HG02763 (cell line): ENCODE results near the gene CIB1.
"Not testable (repeated sequence)": the region's sequence is repeated elsewhere in the genome, so short reads cannot be mapped to it uniquely, and the experiment has no call there.

Experiments
- ATAC-seq: cut with Tn5 transposase; IDR thresholded peaks from one replicate; pipeline ENCODE4 v1.9.1; 2021; ENCODE audit warnings: mild to moderate bottlenecking, moderate library complexity; ENCODE audit not compliant: unreplicated experiment

CIB1 gene

GRCh38 chr15:90201130-90201943 is 32.4 kb downstream of the CIB1 start, which contains the start of gene SEMA4B:
SEMA4B (plus strand) TSS chr15:90201330; CDS start chr15:90201579, 249 bp downstream.
- peak; percentile 74 for ATAC-seq

GRCh38 chr15:90200534-90201129 is 33.1 kb downstream of the CIB1 start:
- peak; percentile 25 for ATAC-seq

GRCh38 chr15:90194655-90195054 is 39.1 kb downstream of the CIB1 start:
- ATAC-seq: no peak

- no peak for ATAC-seq
Observed at GRCh38 chr15:90192961-90193786, 40.6 kb downstream of the CIB1 start.

DNA sequence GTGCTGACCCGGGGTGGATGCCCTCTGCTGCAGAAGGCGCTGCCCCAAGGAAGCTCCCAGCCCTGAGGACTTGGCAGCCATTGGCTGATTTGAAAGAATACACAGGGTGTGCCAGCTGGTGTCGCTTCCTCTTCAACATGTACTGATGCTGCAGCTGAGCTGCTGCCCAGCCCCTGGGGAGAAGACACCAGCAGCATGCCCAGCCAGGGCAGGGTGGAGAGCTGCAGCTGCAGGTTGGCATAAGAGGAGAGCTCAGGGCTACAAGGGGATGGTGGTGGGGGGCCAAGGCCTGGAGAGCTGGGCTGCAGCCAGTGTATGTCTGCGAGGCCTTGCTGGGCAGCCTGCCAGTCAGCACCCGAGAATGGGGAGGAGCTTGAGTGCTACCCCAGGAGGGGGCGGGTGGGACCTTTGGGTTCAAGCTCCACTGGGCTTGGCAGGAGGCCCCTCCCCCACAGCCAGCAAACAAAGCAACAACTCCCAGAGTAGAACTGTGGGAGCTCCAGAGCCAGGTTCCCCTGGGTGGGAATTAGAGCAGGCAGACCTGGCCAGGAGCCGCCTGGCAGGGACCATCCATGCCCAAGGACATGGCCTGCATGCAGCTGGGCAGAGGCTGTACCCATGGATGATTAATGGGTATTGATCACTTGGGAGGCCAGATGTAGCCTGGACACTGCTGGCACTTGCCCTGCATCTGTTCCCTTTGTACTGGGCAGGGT is 41.8 kb downstream of the CIB1 start:
- peak; percentile 49 for ATAC-seq

- ATAC-seq: peak; percentile 11
Observed at GRCh38 chr15:90191344-90191687, 42.4 kb downstream of the CIB1 start.

DNA sequence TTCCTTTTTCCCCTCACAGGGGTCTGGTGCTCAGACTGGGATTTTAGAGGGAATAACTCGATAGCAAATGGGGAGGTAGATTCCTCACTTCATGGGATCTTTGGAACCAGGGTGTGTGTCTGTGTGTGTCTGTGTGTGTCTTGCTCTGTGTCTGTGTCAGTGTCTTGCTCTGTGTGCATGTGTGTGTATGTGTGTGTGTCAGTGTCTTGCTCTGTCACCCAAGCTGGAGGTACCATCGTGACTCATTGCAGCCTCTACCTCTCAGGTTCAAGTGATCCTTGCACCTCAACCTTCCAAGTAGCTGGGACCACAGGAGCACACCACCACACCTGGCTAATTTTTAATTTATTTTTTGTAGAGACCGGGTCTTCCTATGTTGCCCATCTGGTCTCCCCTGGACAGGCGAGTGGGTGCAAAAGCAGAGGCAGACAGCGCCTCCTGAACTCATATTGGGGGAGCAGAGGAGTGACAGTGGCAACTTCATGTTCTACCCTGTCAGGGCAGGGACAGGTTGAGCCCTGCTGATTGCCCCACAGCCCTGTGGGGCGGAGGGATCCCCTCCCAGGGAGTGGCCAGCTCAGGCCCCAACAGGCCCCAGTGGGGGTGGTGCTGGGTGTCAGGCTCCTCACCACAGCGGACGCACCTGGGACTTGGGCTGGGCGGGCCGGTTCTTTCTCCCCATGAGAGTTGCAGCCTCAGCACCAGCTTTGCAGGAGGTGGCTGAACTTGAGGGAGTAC is 43.0 kb downstream of the CIB1 start:
- ATAC-seq: peak; percentile 47

- no peak for ATAC-seq
Observed at GRCh38 chr15:90189781-90190467, 43.8 kb downstream of the CIB1 start.

DNA sequence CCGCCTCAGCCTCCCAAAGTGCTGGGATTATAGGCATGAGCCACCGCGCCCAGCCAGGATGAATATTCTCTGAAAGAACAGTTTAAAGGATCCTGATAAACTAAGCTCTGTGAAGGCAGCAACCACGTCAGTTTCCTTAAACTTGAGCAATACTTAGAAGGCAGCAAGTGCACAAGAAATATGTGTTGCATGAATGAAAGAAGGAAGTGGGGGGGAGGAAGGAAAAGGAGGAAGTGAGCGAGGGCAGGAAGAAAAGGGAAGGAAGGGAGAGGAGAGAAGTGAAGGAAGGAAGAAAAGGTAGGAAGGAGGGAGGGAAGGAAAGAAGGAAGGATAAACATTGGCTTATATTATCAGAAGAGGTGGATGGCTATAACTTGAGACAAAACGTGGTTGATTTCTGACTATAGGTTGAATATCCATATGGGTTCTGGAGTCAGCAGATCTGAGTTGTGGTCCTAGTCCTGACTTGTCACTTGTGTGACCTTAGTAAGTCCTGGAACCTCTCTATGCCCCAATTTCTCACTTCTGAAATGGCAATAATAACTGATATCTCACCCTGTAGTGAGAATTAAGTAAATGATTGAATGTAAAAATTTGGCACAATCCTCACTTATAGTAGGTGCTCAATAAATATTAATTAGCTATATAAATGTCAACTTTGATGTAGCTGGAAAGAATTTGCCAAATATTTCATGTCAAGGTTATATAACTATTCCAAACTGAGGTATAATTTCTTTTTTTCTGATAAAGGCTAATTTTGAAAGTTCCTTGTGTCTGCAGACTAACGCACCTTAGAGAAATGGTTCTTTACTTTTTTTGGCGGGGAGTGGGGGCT is 44.6 kb downstream of the CIB1 start:
- ATAC-seq: no peak

DNA sequence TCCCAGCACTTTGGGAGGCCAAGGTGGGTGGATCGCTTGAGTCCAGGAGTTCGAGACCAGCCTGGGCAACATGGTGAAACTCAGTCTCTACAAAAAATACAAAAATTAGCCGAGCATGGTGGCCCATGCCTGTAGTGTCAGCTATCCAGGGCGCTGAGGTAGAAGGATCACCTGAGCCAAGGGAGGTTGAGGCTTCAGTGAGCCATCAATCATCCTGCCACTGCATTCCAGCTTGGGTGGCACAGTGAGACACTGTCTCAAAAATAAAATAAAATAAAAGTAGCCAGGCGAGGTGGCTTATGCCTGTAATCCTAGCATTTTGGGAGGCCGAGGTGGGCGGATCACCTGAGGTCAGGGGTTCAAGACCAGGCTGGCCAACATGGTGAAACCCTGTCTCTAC is 45.7 kb downstream of the CIB1 start:
- not testable (repeated sequence) for ATAC-seq

GRCh38 chr15:90187257-90187868 is 46.4 kb downstream of the CIB1 start:
- ATAC-seq: no peak

DNA sequence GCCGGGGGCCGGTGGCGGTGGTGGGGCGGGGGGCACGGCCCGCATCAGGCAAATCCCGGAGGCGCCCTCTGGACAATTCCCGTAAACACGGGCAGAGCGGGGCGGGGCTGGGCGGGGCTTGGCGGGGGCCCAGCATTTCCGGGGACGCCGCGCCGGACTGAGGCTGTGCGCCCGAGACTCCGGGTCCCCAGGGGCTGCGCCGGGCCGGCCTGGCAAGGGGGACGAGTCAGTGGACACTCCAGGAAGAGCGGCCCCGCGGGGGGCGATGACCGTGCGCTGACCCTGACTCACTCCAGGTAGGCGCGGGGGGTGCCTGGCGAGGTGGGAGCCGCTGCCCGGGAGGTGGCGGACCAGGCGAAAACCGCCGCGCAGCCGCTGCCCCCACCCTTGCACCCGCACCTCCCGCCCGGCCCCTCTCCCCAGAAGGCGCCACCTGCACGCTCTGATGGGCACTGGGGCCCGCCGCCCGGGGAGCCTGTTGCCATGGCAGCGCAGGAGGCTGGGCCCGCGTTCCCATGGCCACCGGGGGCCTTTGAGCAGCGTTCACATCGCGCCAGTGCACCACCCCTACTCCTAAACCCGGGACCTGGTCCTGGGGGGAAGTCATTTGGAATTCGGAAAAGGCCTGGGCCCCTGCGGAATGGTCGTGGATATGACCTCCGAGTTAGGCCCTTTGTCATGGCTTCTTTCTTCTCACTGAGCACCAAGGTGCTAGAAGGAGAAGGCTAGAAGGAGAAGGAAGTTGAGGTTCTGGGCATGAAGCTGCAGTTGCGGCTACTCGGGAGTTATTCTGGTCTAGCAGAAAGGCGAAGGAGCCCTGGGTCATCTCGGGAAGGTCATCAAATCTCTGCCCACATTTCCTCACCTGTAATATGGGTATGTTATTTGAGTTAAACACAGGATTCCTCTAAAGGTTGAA is 48.7 kb downstream of the CIB1 start:
- peak; percentile 61 for ATAC-seq

- peak; percentile 64 for ATAC-seq
Observed at GRCh38 chr15:90184119-90184785, 49.5 kb downstream of the CIB1 start.

DNA sequence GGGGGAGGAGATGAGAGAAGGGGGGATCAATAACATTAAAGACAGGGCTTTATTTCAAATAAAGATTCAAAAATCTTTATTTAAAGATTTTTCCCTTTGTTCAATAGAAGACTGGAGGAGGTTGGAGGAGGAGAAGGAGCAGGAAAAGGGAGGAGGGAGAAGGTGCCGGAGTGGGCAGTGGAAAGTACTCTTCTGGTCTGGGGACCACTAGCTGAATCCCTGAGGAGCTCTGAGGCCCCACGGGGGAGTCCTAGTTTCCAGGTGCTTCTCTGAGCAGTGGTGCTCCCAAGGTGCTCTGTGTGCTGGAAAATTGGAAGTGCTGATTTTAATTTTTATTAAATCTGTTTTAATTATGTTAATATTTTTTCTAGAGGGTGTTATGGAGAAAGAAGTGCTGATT is 52.0 kb downstream of the CIB1 start:
- no peak for ATAC-seq
